DOHH2 (cell line): ENCODE data around the gene PEX5L.

Experiments used
- EZH2phosphoT487 ChIP-seq: fragments of 200-600 bp; sonication (generic); IDR thresholded peaks from 2 replicates; pipeline ENCODE4 v1.6.1; 2017; ENCODE audit warnings: borderline replicate concordance, mild to moderate bottlenecking, antibody characterized with exemption, low read length, moderate library complexity, mixed read lengths
- TF ChIP-seq, protein P1 (sequence below): fragments of 200-600 bp; sonication (generic); IDR thresholded peaks from one replicate; pipeline ENCODE4 v1.5.1; 2014; ENCODE audit warnings: antibody characterized with exemption, mild to moderate bottlenecking, low read depth, low read length; ENCODE audit not compliant: poor library complexity, severe bottlenecking

DNA sequence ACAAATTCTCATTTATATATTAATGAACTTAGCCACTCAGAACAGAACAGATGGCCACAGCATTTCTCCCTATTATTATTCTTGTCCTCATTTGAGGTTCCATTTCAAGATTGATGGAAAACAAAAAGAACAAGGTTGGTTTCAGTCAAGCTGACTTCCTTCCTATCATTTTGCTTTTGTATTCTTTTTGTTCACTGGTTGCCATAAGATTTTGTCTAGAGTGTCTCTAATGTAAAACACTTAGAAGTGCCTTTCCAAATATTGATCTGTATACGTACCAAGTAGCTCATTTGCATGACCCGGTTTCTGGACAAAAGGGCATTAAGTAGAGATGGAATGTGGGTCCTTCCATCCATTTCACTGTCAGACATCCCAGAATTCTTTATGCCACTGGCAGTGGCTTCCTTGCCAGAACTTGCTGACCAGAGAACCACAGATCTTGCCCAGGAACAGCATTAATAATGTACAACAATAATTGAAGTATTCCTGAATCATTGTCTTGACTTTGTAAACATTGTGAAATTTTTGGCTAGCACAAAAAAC is 63.8 kb downstream of the PEX5L start:
- TF ChIP-seq, protein P1, sequence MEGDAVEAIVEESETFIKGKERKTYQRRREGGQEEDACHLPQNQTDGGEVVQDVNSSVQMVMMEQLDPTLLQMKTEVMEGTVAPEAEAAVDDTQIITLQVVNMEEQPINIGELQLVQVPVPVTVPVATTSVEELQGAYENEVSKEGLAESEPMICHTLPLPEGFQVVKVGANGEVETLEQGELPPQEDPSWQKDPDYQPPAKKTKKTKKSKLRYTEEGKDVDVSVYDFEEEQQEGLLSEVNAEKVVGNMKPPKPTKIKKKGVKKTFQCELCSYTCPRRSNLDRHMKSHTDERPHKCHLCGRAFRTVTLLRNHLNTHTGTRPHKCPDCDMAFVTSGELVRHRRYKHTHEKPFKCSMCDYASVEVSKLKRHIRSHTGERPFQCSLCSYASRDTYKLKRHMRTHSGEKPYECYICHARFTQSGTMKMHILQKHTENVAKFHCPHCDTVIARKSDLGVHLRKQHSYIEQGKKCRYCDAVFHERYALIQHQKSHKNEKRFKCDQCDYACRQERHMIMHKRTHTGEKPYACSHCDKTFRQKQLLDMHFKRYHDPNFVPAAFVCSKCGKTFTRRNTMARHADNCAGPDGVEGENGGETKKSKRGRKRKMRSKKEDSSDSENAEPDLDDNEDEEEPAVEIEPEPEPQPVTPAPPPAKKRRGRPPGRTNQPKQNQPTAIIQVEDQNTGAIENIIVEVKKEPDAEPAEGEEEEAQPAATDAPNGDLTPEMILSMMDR: no peak
- TF ChIP-seq EZH2phosphoT487: no peak
